Measurements from ENCODE around the gene ZNF524. TPM values are rescaled to one million over a fixed set of nuclear protein-coding genes. Genes with fewer than 3 reads are reported as not detected.
"Not testable (repeated sequence)": the region's sequence is repeated elsewhere in the genome, so short reads cannot be mapped to it uniquely, and the experiment has no call there.

Gene ZNF524
- total RNA-seq, 3 donors from 2014 or later = 25.5 to 27.1 (median 26.5) TPM

- Histone ChIP-seq H3K9me3 (no peaks in the 10 kb centered on the region), H3K36me3 (ENCODE audit: low read depth) (no peaks in the 10 kb centered on the region), H3K4me3 (no peak overlapping the region), H3K4me1 (ENCODE audit: low read depth) (peaks cover 3% of the 10 kb centered on the region)
- TF ChIP-seq CTCF (IDR thresholded peaks at IDR 0.05) = no peak
- intact Hi-C loops (cut with DNase I, micrococcal nuclease) = no loop called here
- DNase-seq (no peak), ATAC-seq (no peak)
These were observed 32.3 kb upstream of the ZNF524 start for GRCh38 chr19:55567708-55568328.

DNA sequence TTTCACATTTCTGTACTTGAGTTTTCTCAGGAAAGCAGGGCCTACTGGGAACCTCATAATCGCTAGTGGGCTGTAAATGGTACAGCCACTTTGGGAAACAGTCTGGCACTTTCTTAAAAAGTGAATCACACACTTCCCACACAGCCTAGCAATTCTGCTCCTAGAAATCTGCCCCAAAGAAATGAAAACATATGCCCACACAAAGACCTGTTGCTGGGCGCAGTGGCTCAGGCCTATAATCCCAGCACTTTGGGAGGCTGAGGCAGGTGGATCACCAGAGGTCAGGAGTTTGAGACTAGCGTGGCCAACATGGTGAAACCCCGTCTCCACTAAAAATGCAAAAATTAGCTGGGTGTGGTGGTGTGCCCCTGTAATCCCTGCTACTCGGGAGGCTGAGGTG is 30.6 kb upstream of the ZNF524 start:
- ATAC-seq; H3K9me3 ChIP-seq; H3K36me3 ChIP-seq (ENCODE audit: low read depth); H3K4me3 ChIP-seq; H3K4me1 ChIP-seq (ENCODE audit: low read depth); DNase-seq; intact Hi-C loops (cut with DNase I, micrococcal nuclease): not testable (repeated sequence)

DNA sequence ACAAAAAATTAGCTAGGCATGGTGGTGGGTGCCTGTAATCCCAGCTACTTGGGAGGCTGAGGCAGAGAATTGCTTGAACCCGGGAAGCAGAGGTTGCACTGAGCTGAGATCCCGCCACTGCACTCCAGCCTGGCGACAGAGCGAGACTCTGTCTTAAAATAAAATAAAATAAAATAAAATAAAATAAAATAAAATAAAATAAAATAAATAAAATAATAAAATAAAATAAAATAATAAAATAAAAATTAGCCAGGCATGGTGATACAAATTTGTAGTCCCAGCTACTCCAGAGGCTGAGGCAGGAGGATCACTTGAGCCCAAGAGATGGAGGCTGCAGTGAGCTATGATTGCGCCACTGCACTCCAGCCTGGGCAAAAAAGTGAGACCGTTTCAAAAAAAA is 26.2 kb upstream of the ZNF524 start:
- ATAC-seq; H3K9me3 ChIP-seq; H3K36me3 ChIP-seq (ENCODE audit: low read depth); intact Hi-C loops (cut with DNase I, micrococcal nuclease); H3K4me1 ChIP-seq (ENCODE audit: low read depth); DNase-seq; H3K4me3 ChIP-seq: not testable (repeated sequence)

DNA sequence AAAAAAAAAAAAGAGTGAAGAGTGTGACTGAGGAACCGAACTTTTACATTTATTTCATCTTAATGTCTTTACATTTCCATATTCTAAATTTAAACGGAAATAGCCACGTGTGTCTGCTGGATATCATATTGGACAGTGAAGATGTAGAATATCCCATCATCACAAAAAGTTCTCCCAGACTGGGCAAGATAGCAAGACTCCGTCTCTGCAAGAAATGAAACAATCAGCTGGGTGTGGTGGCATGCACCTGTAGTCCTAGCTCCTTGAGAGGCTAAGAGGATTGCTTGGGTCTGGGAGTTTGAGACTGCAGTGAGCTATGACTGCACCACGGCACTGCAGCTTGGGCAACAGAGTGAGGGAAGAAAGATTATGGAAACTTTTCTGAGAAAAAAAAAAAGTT is 23.3 kb upstream of the ZNF524 start:
- H3K36me3 ChIP-seq (ENCODE audit: low read depth) = no peaks in the 10 kb centered on the region
- ATAC-seq (no peak), DNase-seq (no peak)
- peaks cover 7% of the 10 kb centered on the region for H3K4me1 ChIP-seq (ENCODE audit: low read depth)
- H3K4me3 ChIP-seq = no peak overlapping the region
- no peak for TF ChIP-seq CTCF (IDR thresholded peaks at IDR 0.05)
- intact Hi-C loops (cut with DNase I, micrococcal nuclease) = no loop called here
- no peaks in the 10 kb centered on the region for H3K9me3 ChIP-seq

GRCh38 chr19:55578031-55578760 is 21.9 kb upstream of the ZNF524 start:
- intact Hi-C loops (cut with DNase I, micrococcal nuclease) = no loop called here
- H3K4me1 ChIP-seq (ENCODE audit: low read depth) = peaks cover 7% of the 10 kb centered on the region
- no peak for ATAC-seq
- DNase-seq = no peak
- no peaks in the 10 kb centered on the region for H3K9me3 ChIP-seq
- H3K36me3 ChIP-seq (ENCODE audit: low read depth) = no peaks in the 10 kb centered on the region
- TF ChIP-seq CTCF (IDR thresholded peaks at IDR 0.05) = no peak
- H3K4me3 ChIP-seq = no peak overlapping the region

- TF ChIP-seq CTCF (IDR thresholded peaks at IDR 0.05) = no peak
- ATAC-seq (no peak), DNase-seq (no peak)
- H3K4me1 ChIP-seq (ENCODE audit: low read depth) = peaks cover 7% of the 10 kb centered on the region
- no peaks in the 10 kb centered on the region for H3K36me3 ChIP-seq (ENCODE audit: low read depth)
- no peak overlapping the region for H3K4me3 ChIP-seq
- H3K9me3 ChIP-seq = no peaks in the 10 kb centered on the region
- intact Hi-C loops (cut with DNase I, micrococcal nuclease) = no loop called here
These were observed 21.0 kb upstream of the ZNF524 start for GRCh38 chr19:55578761-55579747.

All from mucosa of descending colon (tissue), 3 donors.